WTC11 (cell line): ENCODE measurements around the gene EVA1A. TPM values are rescaled to one million over a fixed set of nuclear protein-coding genes. Genes with fewer than 3 reads are reported as not detected.

ENCODE experiments used
- ATAC-seq: fragments of 200-7000 bp; cut with Tn5 transposase; 2 replicates; pipeline ENCODE4 v1.10.0; 2021; ENCODE audit warnings: mild to moderate bottlenecking, moderate library complexity
- CTCF ChIA-PET: fragments of 300-600 bp; sonication (Branson Sonifier 250); formaldehyde crosslinking; loops from one replicate; lab custom pipeline; 2021; ENCODE audit warnings: antibody characterized with exemption; lab: Charles Lee
- POLR2A ChIA-PET: fragments of 350-600 bp; sonication (Branson Sonifier 250); formaldehyde crosslinking; loops from one replicate; lab custom pipeline; 2021; ENCODE audit warnings: antibody characterized with exemption; lab: Charles Lee
- DNase-seq: peaks from one replicate; pipeline ENCODE4 v3.0.0; 2021; ENCODE audit warnings: low spot score
- H3K27ac Mint-ChIP-seq: 2 replicates; pipeline ENCODE4 v1.8.0; 2021; ENCODE audit warnings: mixed read lengths
- H3K27me3 Mint-ChIP-seq: 2 replicates; pipeline ENCODE4 v1.8.0; 2021; ENCODE audit warnings: low read depth, mild to moderate bottlenecking, moderate library complexity, mixed read lengths
- H3K36me3 Mint-ChIP-seq: 2 replicates; pipeline ENCODE4 v1.8.0; 2021; ENCODE audit warnings: mixed read lengths
- H3K4me1 Mint-ChIP-seq: 2 replicates; pipeline ENCODE4 v1.8.0; 2022; ENCODE audit warnings: mixed read lengths
- H3K4me3 Mint-ChIP-seq: 2 replicates; pipeline ENCODE4 v1.8.0; 2021; ENCODE audit warnings: mild to moderate bottlenecking, moderate library complexity, mixed read lengths
- H3K9me3 Mint-ChIP-seq: 2 replicates; pipeline ENCODE4 v1.8.0; 2021; ENCODE audit warnings: mixed read lengths
- ATF2 ChIP-seq: sonication (generic); formaldehyde crosslinking; IDR thresholded peaks from 2 replicates; pipeline ENCODE4 v1.8.1; 2022; ENCODE audit warnings: low read depth, missing genetic modification reagents, borderline replicate concordance
- EMX1 ChIP-seq: fragments of 250-450 bp; sonication (Bioruptor Pico); IDR thresholded peaks from 2 replicates; pipeline ENCODE4 v1.8.0; 2021; ENCODE audit warnings: mild to moderate bottlenecking
- ERG ChIP-seq: fragments of 250-450 bp; sonication (Bioruptor Pico); IDR thresholded peaks from 2 replicates; pipeline ENCODE4 v1.8.0; 2021; ENCODE audit warnings: mild to moderate bottlenecking
- FOXJ3 ChIP-seq: sonication (generic); formaldehyde crosslinking; IDR thresholded peaks from 2 replicates; pipeline ENCODE4 v1.9.0; 2021; ENCODE audit warnings: missing genetic modification reagents, mild to moderate bottlenecking, borderline replicate concordance
- MXD4 ChIP-seq: fragments of 250-450 bp; sonication (Bioruptor Pico); IDR thresholded peaks from 2 replicates; pipeline ENCODE4 v1.8.0; 2021; ENCODE audit warnings: mild to moderate bottlenecking, moderate library complexity, borderline replicate concordance
- MYBL2 ChIP-seq: sonication (generic); formaldehyde crosslinking; IDR thresholded peaks from 2 replicates; pipeline ENCODE4 v1.8.1; 2023; ENCODE audit warnings: mild to moderate bottlenecking, moderate library complexity, missing genetic modification reagents
- NR2C2 ChIP-seq: sonication (generic); formaldehyde crosslinking; IDR thresholded peaks from 2 replicates; pipeline ENCODE4 v1.8.0; 2022; ENCODE audit warnings: mild to moderate bottlenecking, missing genetic modification reagents
- RORB ChIP-seq: fragments of 250-450 bp; sonication (Bioruptor Pico); IDR thresholded peaks from 2 replicates; pipeline ENCODE4 v1.9.0; 2021; ENCODE audit warnings: mild to moderate bottlenecking
- SP1 ChIP-seq: sonication (generic); formaldehyde crosslinking; conservative IDR thresholded peaks from 2 replicates; pipeline ENCODE4 v1.8.1; 2022; ENCODE audit warnings: missing genetic modification reagents
- USF1 ChIP-seq: sonication (generic); formaldehyde crosslinking; IDR thresholded peaks from 2 replicates; pipeline ENCODE4 v1.8.0; 2022; ENCODE audit warnings: mild to moderate bottlenecking, missing genetic modification reagents
- ZBTB43 ChIP-seq: sonication (generic); formaldehyde crosslinking; IDR thresholded peaks from 2 replicates; pipeline ENCODE4 v1.8.1; 2023; ENCODE audit warnings: mild to moderate bottlenecking, missing genetic modification reagents
- ZNF532 ChIP-seq: fragments of 250-450 bp; sonication (Bioruptor Pico); IDR thresholded peaks from 2 replicates; pipeline ENCODE4 v1.9.0; 2021; ENCODE audit warnings: mild to moderate bottlenecking, borderline replicate concordance
- total RNA-seq: library from RNA; stranded (reverse); gene quantifications from 3 replicates; pipeline ENCODE4 v1.2.3, GENCODE V29; 2021
- TF ChIP-seq, protein P1 (sequence below): sonication (generic); formaldehyde crosslinking; IDR thresholded peaks from 2 replicates; pipeline ENCODE4 v1.8.0; 2022; ENCODE audit warnings: mild to moderate bottlenecking, missing genetic modification reagents
- TF ChIP-seq, protein P2 (sequence below): sonication (generic); formaldehyde crosslinking; IDR thresholded peaks from 2 replicates; pipeline ENCODE4 v1.8.0; 2022; ENCODE audit warnings: mild to moderate bottlenecking, missing genetic modification reagents

Gene EVA1A
- total RNA-seq, 1 experiment from 2014 or later = 4.1 TPM

GRCh38 chr2:75533135-75533534 lies 27.6 kb downstream of the EVA1A start (continued):
- TF ChIP-seq, protein P1, sequence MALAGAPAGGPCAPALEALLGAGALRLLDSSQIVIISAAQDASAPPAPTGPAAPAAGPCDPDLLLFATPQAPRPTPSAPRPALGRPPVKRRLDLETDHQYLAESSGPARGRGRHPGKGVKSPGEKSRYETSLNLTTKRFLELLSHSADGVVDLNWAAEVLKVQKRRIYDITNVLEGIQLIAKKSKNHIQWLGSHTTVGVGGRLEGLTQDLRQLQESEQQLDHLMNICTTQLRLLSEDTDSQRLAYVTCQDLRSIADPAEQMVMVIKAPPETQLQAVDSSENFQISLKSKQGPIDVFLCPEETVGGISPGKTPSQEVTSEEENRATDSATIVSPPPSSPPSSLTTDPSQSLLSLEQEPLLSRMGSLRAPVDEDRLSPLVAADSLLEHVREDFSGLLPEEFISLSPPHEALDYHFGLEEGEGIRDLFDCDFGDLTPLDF = no peak
- TF ChIP-seq RORB (CRISPR knock-in tag) = no peak
- no peak for TF ChIP-seq MXD4
- TF ChIP-seq ATF2 (CRISPR knock-in tag) = no peak
- no peak for TF ChIP-seq USF1 (CRISPR knock-in tag)
- TF ChIP-seq ZBTB43 (CRISPR knock-in tag) = no peak
- no peak for TF ChIP-seq MYBL2 (CRISPR knock-in tag)

DNA sequence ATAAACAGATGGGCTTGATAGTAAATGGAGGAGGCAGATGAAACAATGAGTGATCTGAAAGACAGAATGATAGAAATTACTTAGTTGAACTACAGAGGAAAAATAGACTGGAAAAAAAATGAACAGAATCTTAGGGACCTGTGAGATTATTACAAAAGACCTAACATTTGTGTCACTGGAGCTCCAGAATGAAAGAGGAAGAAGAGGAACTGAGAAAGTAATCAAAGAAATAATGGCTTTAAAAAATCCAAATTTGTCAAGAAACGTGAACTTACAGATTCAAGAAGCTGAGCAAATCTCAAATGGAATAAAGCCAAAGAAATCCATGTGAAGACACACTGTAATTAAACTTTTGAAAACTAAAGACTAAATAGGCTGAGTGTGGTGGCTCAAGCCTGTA lies 28.3 kb downstream of the EVA1A start:
- no peaks in the 10 kb centered on the region for H3K36me3 Mint-ChIP-seq
- DNase-seq (no peak), ATAC-seq (no peak)
- TF ChIP-seq ZNF532 (no peak), ERG (CRISPR knock-in tag) (no peak), FOXJ3 (CRISPR knock-in tag) (no peak), SP1 (no peak), ATF2 (CRISPR knock-in tag) (no peak), NR2C2 (no peak), EMX1 (CRISPR knock-in tag) (no peak)
- TF ChIP-seq, protein P2, sequence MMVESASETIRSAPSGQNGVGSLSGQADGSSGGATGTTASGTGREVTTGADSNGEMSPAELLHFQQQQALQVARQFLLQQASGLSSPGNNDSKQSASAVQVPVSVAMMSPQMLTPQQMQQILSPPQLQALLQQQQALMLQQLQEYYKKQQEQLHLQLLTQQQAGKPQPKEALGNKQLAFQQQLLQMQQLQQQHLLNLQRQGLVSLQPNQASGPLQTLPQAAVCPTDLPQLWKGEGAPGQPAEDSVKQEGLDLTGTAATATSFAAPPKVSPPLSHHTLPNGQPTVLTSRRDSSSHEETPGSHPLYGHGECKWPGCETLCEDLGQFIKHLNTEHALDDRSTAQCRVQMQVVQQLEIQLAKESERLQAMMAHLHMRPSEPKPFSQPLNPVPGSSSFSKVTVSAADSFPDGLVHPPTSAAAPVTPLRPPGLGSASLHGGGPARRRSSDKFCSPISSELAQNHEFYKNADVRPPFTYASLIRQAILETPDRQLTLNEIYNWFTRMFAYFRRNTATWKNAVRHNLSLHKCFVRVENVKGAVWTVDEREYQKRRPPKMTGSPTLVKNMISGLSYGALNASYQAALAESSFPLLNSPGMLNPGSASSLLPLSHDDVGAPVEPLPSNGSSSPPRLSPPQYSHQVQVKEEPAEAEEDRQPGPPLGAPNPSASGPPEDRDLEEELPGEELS = no peak
- H3K4me3 Mint-ChIP-seq = no peak overlapping the region
- CTCF ChIA-PET = no interaction called here
- H3K9me3 Mint-ChIP-seq = peaks cover 4% of the 10 kb centered on the region
- POLR2A ChIA-PET = no interaction called here
- no peaks in the 10 kb centered on the region for H3K27me3 Mint-ChIP-seq
- no peak overlapping the region for H3K27ac Mint-ChIP-seq
- H3K4me1 Mint-ChIP-seq = peaks cover 19% of the 10 kb centered on the region
